NT2/D1 (cell line): ENCODE measurements around the gene CAMK2N2.

Source experiments
- DNase-seq: peaks from one replicate; pipeline ENCODE4 v3.0.0-alpha.2; 2011; ENCODE audit warnings: low read depth, low spot score
- H3K27me3 ChIP-seq: 2 replicates; pipeline ENCODE4 v1.6.0; 2011; ENCODE audit warnings: mild to moderate bottlenecking; ENCODE audit not compliant: insufficient read length, insufficient read depth
- H3K36me3 ChIP-seq: 2 replicates; pipeline ENCODE4 v1.6.1; 2011; ENCODE audit warnings: mild to moderate bottlenecking, low read length, mixed read lengths; ENCODE audit not compliant: insufficient read depth, insufficient read length
- H3K4me1 ChIP-seq: 2 replicates; pipeline ENCODE4 v1.5.1; 2011; ENCODE audit not compliant: insufficient read depth, insufficient read length
- H3K4me3 ChIP-seq: 2 replicates; pipeline ENCODE4 v1.5.1; 2011; ENCODE audit warnings: low read depth; ENCODE audit not compliant: insufficient read length
- H3K9ac ChIP-seq: 2 replicates; pipeline ENCODE4 v1.6.0; 2011; ENCODE audit warnings: low read depth; ENCODE audit not compliant: insufficient read length
- H3K9me3 ChIP-seq: 2 replicates; pipeline ENCODE4 v1.5.1; 2011; ENCODE audit warnings: mild to moderate bottlenecking, low read length; ENCODE audit not compliant: insufficient read depth
- SUZ12 ChIP-seq: IDR thresholded peaks from 2 replicates; pipeline ENCODE4 v1.6.1; 2011; ENCODE audit not compliant: insufficient read length, insufficient read depth; ENCODE audit errors: extremely low read depth
- YY1 ChIP-seq: IDR thresholded peaks from 2 replicates; pipeline ENCODE4 v1.6.1; 2011; ENCODE audit not compliant: insufficient read length, insufficient read depth
- ZNF274 ChIP-seq: IDR thresholded peaks from 2 replicates; pipeline ENCODE4 v1.6.1; 2011; ENCODE audit warnings: mild to moderate bottlenecking, low read depth, low read length

Gene CAMK2N2

GRCh38 chr3:184298759-184299487 lies 37.6 kb upstream of the CAMK2N2 start, which contains the start of gene PSMD2:
PSMD2 (plus strand) TSS chr3:184299241; CDS start chr3:184299267, 26 bp downstream.
- Histone ChIP-seq H3K4me3 (peak within 1 kb of the TSS; percentile 98), H3K9ac (peak within 1 kb of the TSS; percentile 98), H3K4me1 (no peaks in the 10 kb centered on the region), H3K9me3 (no peaks in the 10 kb centered on the region), H3K27me3 (no peaks in the 10 kb centered on the region), H3K36me3 (peaks cover 44% of the 10 kb centered on the region)
- TF ChIP-seq YY1, result no peak
- TF ChIP-seq ZNF274, result no peak
- TF ChIP-seq SUZ12, result no peak
- peak; percentile 96 for DNase-seq

- TF ChIP-seq ZNF274 (no peak), SUZ12 (no peak), YY1 (no peak)
- no peaks in the 10 kb centered on the region for H3K27me3 ChIP-seq
- H3K4me1 ChIP-seq, result no peaks in the 10 kb centered on the region
- H3K9ac ChIP-seq, result no peak overlapping the region
- H3K9me3 ChIP-seq, result no peaks in the 10 kb centered on the region
- no peak overlapping the region for H3K4me3 ChIP-seq
- H3K36me3 ChIP-seq, result peaks cover 21% of the 10 kb centered on the region
- no peak for DNase-seq
Measured at GRCh38 chr3:184296616-184297015, 35.3 kb upstream of the CAMK2N2 start.

GRCh38 chr3:184295771-184296170 lies 34.4 kb upstream of the CAMK2N2 start:
- TF ChIP-seq YY1, result no peak
- no peak for TF ChIP-seq SUZ12
- TF ChIP-seq ZNF274, result no peak
- Histone ChIP-seq H3K4me1 (no peaks in the 10 kb centered on the region), H3K36me3 (peaks cover 12% of the 10 kb centered on the region), H3K4me3 (no peak overlapping the region), H3K9ac (no peak overlapping the region), H3K9me3 (no peaks in the 10 kb centered on the region), H3K27me3 (no peaks in the 10 kb centered on the region)
- DNase-seq, result no peak

GRCh38 chr3:184291738-184292445 lies 30.5 kb upstream of the CAMK2N2 start:
- no peaks in the 10 kb centered on the region for H3K9me3 ChIP-seq
- no peaks in the 10 kb centered on the region for H3K27me3 ChIP-seq
- TF ChIP-seq ZNF274, result no peak
- TF ChIP-seq YY1, result no peak
- no peak for TF ChIP-seq SUZ12
- H3K4me1 ChIP-seq, result no peaks in the 10 kb centered on the region
- DNase-seq, result no peak
- no peak overlapping the region for H3K4me3 ChIP-seq
- no peak overlapping the region for H3K9ac ChIP-seq
- no peaks in the 10 kb centered on the region for H3K36me3 ChIP-seq

GRCh38 chr3:184291044-184291737 lies 29.8 kb upstream of the CAMK2N2 start:
- H3K4me3 ChIP-seq, result no peak overlapping the region
- no peak overlapping the region for H3K9ac ChIP-seq
- no peaks in the 10 kb centered on the region for H3K9me3 ChIP-seq
- no peaks in the 10 kb centered on the region for H3K27me3 ChIP-seq
- no peak for DNase-seq
- no peaks in the 10 kb centered on the region for H3K36me3 ChIP-seq
- TF ChIP-seq SUZ12 (no peak), YY1 (no peak), ZNF274 (no peak)
- H3K4me1 ChIP-seq, result no peaks in the 10 kb centered on the region

- H3K4me1 ChIP-seq, result no peaks in the 10 kb centered on the region
- no peaks in the 10 kb centered on the region for H3K36me3 ChIP-seq
- DNase-seq, result no peak
- H3K9ac ChIP-seq, result no peak overlapping the region
- H3K4me3 ChIP-seq, result no peak overlapping the region
- no peaks in the 10 kb centered on the region for H3K27me3 ChIP-seq
- no peaks in the 10 kb centered on the region for H3K9me3 ChIP-seq
- no peak for TF ChIP-seq YY1
- no peak for TF ChIP-seq SUZ12
- no peak for TF ChIP-seq ZNF274
Measured at GRCh38 chr3:184290331-184290730, 29.0 kb upstream of the CAMK2N2 start.
